NCI-H748 (cell line): ENCODE measurements around the gene OTOS.

Experiments
- DNase-seq: peaks from one replicate; lab custom pipeline; 2025; ENCODE audit not compliant: unreplicated experiment; lab: John Stamatoyannopoulos, UW

The OTOS gene

GRCh38 chr2:240168041-240168440 lies 27.6 kb upstream of the OTOS start:
- no peak for DNase-seq

GRCh38 chr2:240167588-240167880 lies 27.1 kb upstream of the OTOS start:
- DNase-seq, result no peak

GRCh38 chr2:240166761-240167587 lies 26.5 kb upstream of the OTOS start:
- DNase-seq, result no peak

GRCh38 chr2:240166191-240166590 lies 25.7 kb upstream of the OTOS start:
- DNase-seq, result no peak

- DNase-seq, result no peak
Measured at GRCh38 chr2:240165661-240166060, 25.2 kb upstream of the OTOS start.

- DNase-seq, result no peak
Measured at GRCh38 chr2:240165034-240165433, 24.6 kb upstream of the OTOS start.

- DNase-seq, result no peak
Measured at GRCh38 chr2:240164586-240164985, 24.1 kb upstream of the OTOS start.

GRCh38 chr2:240163844-240164574 lies 23.6 kb upstream of the OTOS start:
- no peak for DNase-seq

- DNase-seq, result no peak
Measured at GRCh38 chr2:240162939-240163714, 22.7 kb upstream of the OTOS start.

GRCh38 chr2:240162531-240162930 lies 22.1 kb upstream of the OTOS start:
- no peak for DNase-seq

- DNase-seq, result no peak
Measured at GRCh38 chr2:240162032-240162431, 21.6 kb upstream of the OTOS start.

- DNase-seq, result no peak
Measured at GRCh38 chr2:240161087-240161750, 20.8 kb upstream of the OTOS start.

- DNase-seq, result no peak
Measured at GRCh38 chr2:240160291-240161086, 20.0 kb upstream of the OTOS start.

- no peak for DNase-seq
Measured at GRCh38 chr2:240159251-240159839, 18.9 kb upstream of the OTOS start.

GRCh38 chr2:240157147-240157470 lies 16.7 kb upstream of the OTOS start:
- no peak for DNase-seq

GRCh38 chr2:240156435-240157146 lies 16.1 kb upstream of the OTOS start:
- DNase-seq, result no peak

- no peak for DNase-seq
Measured at GRCh38 chr2:240155745-240156390, 15.4 kb upstream of the OTOS start.

- DNase-seq, result no peak
Measured at GRCh38 chr2:240155048-240155744, 14.7 kb upstream of the OTOS start.

- DNase-seq, result no peak
Measured at GRCh38 chr2:240154606-240155005, 14.1 kb upstream of the OTOS start.
